RKO (cell line): Measurements from ENCODE around the gene SPRR2E.
"Not testable (repeated sequence)": the region's sequence is repeated elsewhere in the genome, so short reads cannot be mapped to it uniquely, and the experiment has no call there.

Experiments
- DNase-seq: peaks from one replicate; pipeline ENCODE4 v3.0.0-alpha.2; 2016; ENCODE audit warnings: low spot score

The SPRR2E gene

DNA sequence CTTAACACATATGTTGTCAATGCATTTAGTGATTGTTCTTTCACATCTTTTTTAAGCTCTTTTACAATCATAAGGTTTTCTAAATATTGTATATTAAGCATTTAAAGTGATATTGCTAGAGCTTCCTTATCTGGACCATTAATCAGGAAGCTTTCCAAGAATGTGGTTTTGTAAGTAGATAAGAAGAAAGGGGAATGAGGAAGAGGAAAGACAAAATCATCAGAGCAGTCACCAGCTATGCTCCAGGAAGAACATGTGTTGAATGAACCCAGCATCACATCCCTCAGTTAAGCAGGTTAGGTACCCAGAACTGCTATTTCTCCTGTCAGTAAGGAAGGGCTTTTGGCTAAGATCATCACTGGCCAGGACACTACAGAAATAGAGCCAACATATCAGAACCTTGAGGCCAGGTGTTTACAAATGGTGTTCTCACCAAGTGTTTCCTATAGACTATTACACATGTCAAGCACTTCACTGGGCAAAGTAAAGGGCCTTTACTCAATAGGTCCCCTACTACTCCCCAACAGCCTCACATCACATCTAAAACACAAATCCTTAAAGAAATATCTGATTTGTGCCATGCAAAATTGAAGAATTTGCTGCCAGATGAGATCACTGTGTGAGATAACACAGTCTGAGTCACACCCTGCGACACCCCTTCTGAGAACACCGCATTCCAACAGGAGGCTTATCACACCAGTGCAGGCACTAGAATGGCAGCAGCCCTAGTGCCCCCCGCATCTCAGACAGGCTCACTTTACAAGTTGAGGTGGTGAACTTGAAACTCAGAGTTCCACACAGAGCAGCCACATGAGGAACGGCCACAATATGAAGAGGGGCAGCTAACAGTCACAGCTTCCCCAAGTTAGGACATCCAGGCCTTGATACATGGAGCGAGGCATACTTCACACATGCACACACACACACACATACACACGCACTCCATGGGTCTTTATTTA is 35.2 kb downstream of the SPRR2E start:
- no peak for DNase-seq

DNA sequence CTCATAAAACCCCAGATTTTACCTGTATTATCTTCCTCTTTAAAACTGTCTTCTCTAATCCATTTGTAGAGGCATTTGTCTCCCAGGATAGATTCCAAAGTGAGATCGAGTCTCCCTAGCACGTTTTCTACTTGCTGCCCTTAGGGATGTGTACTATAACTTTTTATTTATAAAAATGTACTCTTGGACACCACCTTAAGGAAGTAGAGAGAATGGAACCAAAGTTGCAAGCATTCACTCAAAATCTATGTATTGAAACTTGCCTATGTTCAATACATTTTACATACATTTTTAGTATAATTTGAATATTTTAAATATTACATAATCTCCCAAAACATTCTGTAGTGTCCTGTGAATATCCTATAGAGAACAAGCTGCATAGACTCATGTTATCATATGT is 36.2 kb downstream of the SPRR2E start:
- no peak for DNase-seq

GRCh38 chr1:153057375-153057774 is 37.0 kb downstream of the SPRR2E start, which contains the start of gene SPRR2A:
SPRR2A (minus strand) TSS chr1:153057512; CDS start chr1:153056735, 777 bp downstream.
- DNase-seq = no peak

DNA sequence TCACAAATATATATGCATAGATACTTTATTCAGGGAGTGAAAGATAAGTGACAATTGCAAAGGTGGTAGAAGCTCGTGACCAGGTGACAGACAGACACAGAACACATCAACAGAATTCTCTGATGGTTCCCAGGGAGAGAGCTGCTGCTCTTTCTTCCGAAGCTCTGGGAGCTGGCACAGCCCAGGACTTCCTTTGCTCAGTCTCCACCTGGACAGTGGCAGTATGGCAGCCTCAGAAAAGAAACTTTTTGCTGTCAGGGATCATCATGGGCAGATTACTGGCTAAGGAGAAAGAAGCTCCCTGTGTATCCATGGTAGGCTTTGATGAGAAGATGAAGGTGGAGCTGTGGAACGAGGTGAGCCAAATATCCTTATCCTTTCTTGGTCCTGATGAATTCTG is 38.2 kb downstream of the SPRR2E start:
- DNase-seq = not testable (repeated sequence)

DNA sequence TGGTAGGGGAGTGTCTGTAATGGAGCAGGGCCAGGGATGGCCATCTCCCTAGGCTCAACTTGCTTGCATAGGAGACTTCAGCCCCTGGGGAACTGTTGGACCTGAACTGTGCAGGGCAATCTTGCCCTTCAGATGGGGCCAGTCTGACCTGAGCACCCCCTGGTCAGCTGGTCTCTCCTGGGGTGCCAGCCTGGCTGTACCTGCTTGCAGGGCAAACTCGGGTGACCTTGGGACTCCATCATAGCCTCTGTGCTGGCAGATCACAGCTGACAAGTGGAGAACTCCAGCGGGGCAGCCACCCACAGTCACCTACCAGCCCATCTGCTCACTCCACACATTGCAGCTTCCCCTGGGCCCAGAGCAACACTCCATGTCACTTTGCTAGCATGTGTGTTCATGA is 45.1 kb downstream of the SPRR2E start:
- DNase-seq = no peak
